ENCODE measurements around the gene DDX53.

GRCh38 chrX:23013366-23013765, 13.6 kb downstream of the DDX53 start:
- no peak for TF ChIP-seq POLR2A (IDR thresholded peaks at IDR 0.05; ENCODE audit: low read depth, low read length)
- no peak for TF ChIP-seq POLR2AphosphoS5 (IDR thresholded peaks at IDR 0.05; ENCODE audit: low read depth, low read length)
- no peak for TF ChIP-seq TAF1 (IDR thresholded peaks at IDR 0.05; ENCODE audit: low read depth, low read length)
- TF ChIP-seq PAX5 (IDR thresholded peaks at IDR 0.05; ENCODE audit: insufficient read depth, low read length, severe bottlenecking) = no peak
- TF ChIP-seq SPI1 (IDR thresholded peaks at IDR 0.05; ENCODE audit: low read depth, low read length) = no peak
- no peak for TF ChIP-seq POU2F2 (IDR thresholded peaks at IDR 0.05; ENCODE audit: low read depth, low read length)
